BJ (cell line): ENCODE results near the gene NAPA. TPM values are rescaled to one million over a fixed set of nuclear protein-coding genes. Genes with fewer than 3 reads are reported as not detected.

ENCODE experiments used
- CTCF ChIA-PET: fragments of 350-600 bp; formaldehyde crosslinking; extraction: SDS; loops from one replicate; lab custom pipeline; 2021; ENCODE audit warnings: antibody characterized with exemption, inconsistent platforms; lab: Yijun Ruan, JAX
- POLR2A ChIA-PET: fragments of 300-600 bp; sonication (Branson Sonifier 250); formaldehyde crosslinking; extraction: SDS; loops from one replicate; lab custom pipeline; 2021; ENCODE audit warnings: antibody characterized with exemption; lab: Charles Lee
- DNase-seq: peaks from one replicate; pipeline ENCODE4 v3.0.0-alpha.2; 2011; ENCODE audit warnings: low read depth
- H3K27me3 ChIP-seq: 2 replicates; pipeline ENCODE4 v1.6.0; 2011; ENCODE audit warnings: low read length; ENCODE audit not compliant: control insufficient read depth, insufficient read depth
- H3K36me3 ChIP-seq: 2 replicates; pipeline ENCODE4 v1.5.1; 2011; ENCODE audit warnings: low read length; ENCODE audit not compliant: control insufficient read depth, insufficient read depth
- H3K4me3 ChIP-seq: 2 replicates; pipeline ENCODE4 v1.5.1; 2011; ENCODE audit warnings: low read depth, mild to moderate bottlenecking, control low read depth, low read length
- CTCF ChIP-seq: IDR thresholded peaks from 2 replicates; pipeline ENCODE4 v1.5.1; 2011; ENCODE audit warnings: low read depth, mild to moderate bottlenecking, control low read depth, inconsistent platforms, low read length, moderate library complexity; ENCODE audit not compliant: insufficient read depth
- polyA plus RNA-seq: library from polyadenylated mRNA; depleted of rRNA; stranded (reverse); fragments of >200 nt; gene quantifications from 2 replicates; pipeline ENCODE4 v1.2.3, GENCODE V29; 2011

NAPA gene
- polyA plus RNA-seq, 1 experiment, result 203 TPM

DNA sequence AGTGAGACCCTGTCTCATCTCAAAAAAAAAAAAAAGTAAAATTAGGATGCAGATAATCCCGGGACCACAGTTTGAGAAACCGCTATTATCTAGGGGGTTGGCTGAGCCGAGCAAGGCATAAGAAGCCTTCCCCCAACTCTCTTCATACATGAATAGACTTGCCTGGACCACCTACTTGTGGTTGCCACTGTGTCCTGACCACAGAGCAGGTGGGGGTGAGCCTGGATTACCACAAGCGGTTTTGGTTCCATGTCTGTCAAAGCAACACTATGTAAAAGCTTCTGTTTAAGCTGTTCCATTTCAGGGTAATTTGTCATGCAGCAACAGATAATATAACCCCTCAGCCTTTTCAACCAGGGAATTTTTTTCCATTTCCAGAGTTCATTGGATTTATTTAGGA lies 3.3 kb upstream of the NAPA start:
- no peak for TF ChIP-seq CTCF
- Histone ChIP-seq H3K27me3 (peaks cover 5% of the 10 kb centered on the region; the same call in 1 of the 2 replicates), H3K4me3 (no peak overlapping the region), H3K36me3 (no peaks in the 10 kb centered on the region)
- CTCF ChIA-PET, result interaction anchor here (2.4 kb wide), 1 partner anchor 82 kb away, joined by 10 read pairs; no protein-coding TSS in a partner anchor
- POLR2A ChIA-PET, result no interaction called here
- DNase-seq, result no peak

- ChIA-PET POLR2A (no interaction called here), CTCF (interaction anchor here (1.0 to 2.8 kb wide), 8 partner anchors 11 to 186 kb away, joined by 3 to 25 read pairs (median 8); partner anchors contain the start of gene KPTN)
- no peak for TF ChIP-seq CTCF
- Histone ChIP-seq H3K4me3 (peak overlapping the region; percentile 78), H3K27me3 (no peaks in the 10 kb centered on the region), H3K36me3 (peaks cover 3% of the 10 kb centered on the region; the same call in 1 of the 2 replicates)
- DNase-seq, result no peak
These were observed 553 bp downstream of the NAPA start for GRCh38 chr19:47514151-47514868.

DNA sequence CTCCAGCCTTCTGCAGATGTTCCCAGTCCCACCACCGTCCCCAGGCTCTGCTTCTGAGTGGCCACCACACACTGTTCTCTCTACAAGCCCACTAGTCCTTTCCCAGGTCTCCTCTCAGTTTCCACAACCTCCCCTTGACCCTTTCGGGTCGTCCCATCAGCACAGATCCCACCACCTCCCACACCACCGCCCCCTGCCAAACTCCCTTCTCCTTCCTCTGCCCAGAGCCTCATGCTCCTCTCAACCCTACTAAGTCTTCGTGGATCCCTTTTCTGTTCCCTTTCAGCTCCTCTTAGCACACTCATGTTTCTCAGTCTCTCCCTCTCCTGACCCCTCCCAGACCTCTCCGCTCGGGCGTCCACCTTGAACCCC lies 1.9 kb downstream of the NAPA start:
- Histone ChIP-seq H3K27me3 (no peaks in the 10 kb centered on the region), H3K36me3 (peaks cover 3% of the 10 kb centered on the region), H3K4me3 (no peak overlapping the region)
- no peak for DNase-seq
- TF ChIP-seq CTCF, result no peak
- CTCF ChIA-PET, result interaction anchor here (0.9 to 1.7 kb wide), 3 partner anchors 11 to 29 kb away, joined by 3 to 6 read pairs (median 3); partner anchors contain the start of gene KPTN
- POLR2A ChIA-PET, result no interaction called here

DNA sequence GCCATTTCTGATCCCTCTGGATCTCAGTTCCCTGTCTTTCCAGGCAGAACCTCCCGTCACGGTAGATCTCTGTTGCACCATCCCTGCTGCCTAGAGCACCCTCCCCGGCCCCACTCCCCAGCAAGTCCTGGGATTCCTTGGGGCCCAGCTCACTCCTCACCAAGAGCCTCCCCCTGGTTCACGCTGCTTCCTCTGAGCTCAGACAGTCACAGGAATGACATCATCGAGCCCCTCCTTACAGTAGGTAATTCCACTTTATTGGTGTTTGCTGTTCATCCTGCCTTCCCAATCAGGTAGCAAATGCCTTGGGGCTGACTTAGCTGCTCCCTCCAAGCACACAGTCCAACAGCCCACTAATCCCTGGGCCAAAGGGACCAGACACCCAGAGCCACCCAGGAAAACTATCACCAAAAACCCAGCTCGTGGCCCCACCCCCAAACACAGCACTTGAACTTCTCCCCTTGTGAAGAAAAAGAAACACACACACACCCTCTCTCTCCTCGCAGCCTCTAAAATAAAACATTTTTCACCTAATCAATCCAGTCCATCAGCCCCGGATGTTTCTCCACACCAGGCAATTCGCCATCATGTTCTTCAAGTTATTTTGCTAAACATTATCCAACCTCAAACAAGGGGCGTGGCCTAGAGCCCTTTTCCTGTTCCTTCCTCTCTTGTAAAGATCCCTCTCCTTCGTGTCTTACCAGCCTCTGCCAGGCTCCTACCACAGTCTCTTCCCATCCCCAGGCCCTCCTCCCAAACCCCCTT lies 2.5 kb downstream of the NAPA start:
- POLR2A ChIA-PET, result no interaction called here
- CTCF ChIA-PET, result interaction anchor here (0.9 to 1.7 kb wide), 3 partner anchors 11 to 76 kb away, joined by 3 to 6 read pairs (median 6); partner anchors contain the start of gene KPTN
- H3K4me3 ChIP-seq, result no peak overlapping the region

More for the DNA sequence above, 2.5 kb downstream of the NAPA start:
- Histone ChIP-seq H3K27me3 (no peaks in the 10 kb centered on the region), H3K36me3 (peaks cover 3% of the 10 kb centered on the region)
- DNase-seq, result peak; percentile 9
- no peak for TF ChIP-seq CTCF
